Mammary epithelial cell (primary cell): ENCODE results near the gene YARS1.

Experiments used
- CTCF ChIP-seq, 2 donors: IDR thresholded peaks in 1 of 2; conservative IDR thresholded peaks in 1 of 2; 2 replicates each; pipeline ENCODE4 v1.5.1; 2011 to 2012; ENCODE audit warnings: inconsistent platforms in 2 of 2, low read length in 2 of 2, mild to moderate bottlenecking in 2 of 2, control low read depth in 1 of 2, low read depth in 1 of 2; ENCODE audit not compliant: insufficient read depth in 1 of 2; ENCODE audit errors: extremely low read depth in 1 of 2
- EZH2 ChIP-seq: IDR thresholded peaks from 2 replicates; pipeline ENCODE4 v1.6.1; 2012; ENCODE audit warnings: low read length, inconsistent platforms, borderline replicate concordance

GRCh38 chr1:32748348-32748747, 68.8 kb downstream of the YARS1 start:
- no peak for TF ChIP-seq CTCF (conservative IDR thresholded peaks at IDR 0.05 in 1 of 2, IDR thresholded peaks at IDR 0.05 in 1 of 2; ENCODE audit: extremely low read depth in 1 of 2, insufficient read depth in 1 of 2, low read depth in 1 of 2, low read length in 2 of 2)
- TF ChIP-seq EZH2: no peak
